ENCODE measurements around the gene FZD8.

- TF ChIP-seq ZNF777 (tag by site-specific recombination; IDR thresholded peaks at IDR 0.05; ENCODE audit: borderline replicate concordance) (no peak), REST (tag by site-specific recombination; IDR thresholded peaks at IDR 0.05) (no peak), CTCF (tag by site-specific recombination; IDR thresholded peaks at IDR 0.05) (no peak), ZNF311 (tag by site-specific recombination; IDR thresholded peaks at IDR 0.05; ENCODE audit: borderline replicate concordance) (no peak), ZFP69B (tag by site-specific recombination; IDR thresholded peaks at IDR 0.05) (no peak), ZNF114 (tag by site-specific recombination; IDR thresholded peaks at IDR 0.05) (no peak), ZBTB8A (tag by site-specific recombination; IDR thresholded peaks at IDR 0.05) (no peak), ZBTB17 (tag by site-specific recombination; IDR thresholded peaks at IDR 0.05) (no peak)
These were observed 25.9 kb upstream of the FZD8 start for GRCh38 chr10:35667971-35668370.
